Nephron progenitor cell (in vitro differentiated cells): ENCODE data around the gene CHST10.
"Not testable (repeated sequence)": the region's sequence is repeated elsewhere in the genome, so short reads cannot be mapped to it uniquely, and the experiment has no call there.

Experiments
- DNase-seq: peaks from one replicate; pipeline ENCODE4 v3.0.0; 2021
- H3K27ac Mint-ChIP-seq: 2 replicates; pipeline ENCODE4 v1.8.0; 2021; ENCODE audit warnings: mild to moderate bottlenecking, moderate library complexity, mixed read lengths
- H3K27me3 Mint-ChIP-seq: 2 replicates; pipeline ENCODE4 v1.8.0; 2021; ENCODE audit warnings: mild to moderate bottlenecking, low read depth, mixed read lengths; ENCODE audit not compliant: poor library complexity
- H3K36me3 Mint-ChIP-seq: 2 replicates; pipeline ENCODE4 v1.8.0; 2021; ENCODE audit warnings: low read depth, mixed read lengths
- H3K4me1 Mint-ChIP-seq: 2 replicates; pipeline ENCODE4 v1.8.0; 2021; ENCODE audit warnings: mixed read lengths
- H3K4me3 Mint-ChIP-seq: 2 replicates; pipeline ENCODE4 v1.8.0; 2021; ENCODE audit warnings: mild to moderate bottlenecking, moderate library complexity, mixed read lengths
- H3K9me3 Mint-ChIP-seq: 2 replicates; pipeline ENCODE4 v1.8.0; 2021; ENCODE audit warnings: mild to moderate bottlenecking, moderate library complexity, mixed read lengths
- CTCF ChIP-seq: fragments of 200-600 bp; sonication (generic); IDR thresholded peaks from 2 replicates; pipeline ENCODE4 v1.5.0; 2021; ENCODE audit warnings: antibody characterized with exemption

The CHST10 gene

GRCh38 chr2:100376836-100377235 lies 40.6 kb downstream of the CHST10 start:
- peaks cover 11% of the 10 kb centered on the region for H3K9me3 Mint-ChIP-seq
- H3K4me3 Mint-ChIP-seq = no peak overlapping the region
- peaks cover 14% of the 10 kb centered on the region for H3K27me3 Mint-ChIP-seq
- no peak overlapping the region for H3K27ac Mint-ChIP-seq
- DNase-seq = no peak
- no peak for TF ChIP-seq CTCF
- H3K36me3 Mint-ChIP-seq = no peaks in the 10 kb centered on the region
- H3K4me1 Mint-ChIP-seq = no peaks in the 10 kb centered on the region

- Mint-ChIP-seq H3K27me3 (peaks cover 9% of the 10 kb centered on the region), H3K9me3 (peaks cover 58% of the 10 kb centered on the region), H3K4me3 (no peak overlapping the region), H3K27ac (no peak overlapping the region), H3K4me1 (no peaks in the 10 kb centered on the region), H3K36me3 (no peaks in the 10 kb centered on the region)
- no peak for TF ChIP-seq CTCF
- no peak for DNase-seq
These were observed 50.3 kb downstream of the CHST10 start for GRCh38 chr2:100367163-100367562.

- no peak for TF ChIP-seq CTCF
- H3K4me3 Mint-ChIP-seq = no peak overlapping the region
- H3K9me3 Mint-ChIP-seq = peaks cover 59% of the 10 kb centered on the region
- H3K27me3 Mint-ChIP-seq = peaks cover 13% of the 10 kb centered on the region
- DNase-seq = no peak
- H3K4me1 Mint-ChIP-seq = no peaks in the 10 kb centered on the region
- H3K36me3 Mint-ChIP-seq = peaks cover 4% of the 10 kb centered on the region
- no peak overlapping the region for H3K27ac Mint-ChIP-seq
These were observed 52.0 kb downstream of the CHST10 start for GRCh38 chr2:100365434-100365833.

- H3K4me1 Mint-ChIP-seq, H3K36me3 Mint-ChIP-seq, DNase-seq, H3K27ac Mint-ChIP-seq, H3K4me3 Mint-ChIP-seq: not testable (repeated sequence)
- H3K27me3 Mint-ChIP-seq = peaks cover 13% of the 10 kb centered on the region
- H3K9me3 Mint-ChIP-seq = peaks cover 56% of the 10 kb centered on the region
These were observed 55.2 kb downstream of the CHST10 start for GRCh38 chr2:100362269-100362668.

- no peak overlapping the region for H3K27ac Mint-ChIP-seq
- peaks cover 66% of the 10 kb centered on the region for H3K9me3 Mint-ChIP-seq
- peaks cover 4% of the 10 kb centered on the region for H3K36me3 Mint-ChIP-seq
- H3K4me1 Mint-ChIP-seq = no peaks in the 10 kb centered on the region
- TF ChIP-seq CTCF = no peak
- no peak overlapping the region for H3K4me3 Mint-ChIP-seq
- peaks cover 13% of the 10 kb centered on the region for H3K27me3 Mint-ChIP-seq
- no peak for DNase-seq
These were observed 57.9 kb downstream of the CHST10 start for GRCh38 chr2:100359576-100359975.

GRCh38 chr2:100358554-100358953 lies 58.9 kb downstream of the CHST10 start:
- H3K9me3 Mint-ChIP-seq = peaks cover 58% of the 10 kb centered on the region
- peaks cover 4% of the 10 kb centered on the region for H3K36me3 Mint-ChIP-seq
- no peak overlapping the region for H3K4me3 Mint-ChIP-seq
- H3K4me1 Mint-ChIP-seq = no peaks in the 10 kb centered on the region
- no peak for TF ChIP-seq CTCF
- no peak for DNase-seq
- H3K27ac Mint-ChIP-seq = no peak overlapping the region
- H3K27me3 Mint-ChIP-seq = peaks cover 8% of the 10 kb centered on the region
